IPS-15b (cell line): ENCODE results near the gene SLC39A11.
"Not testable (repeated sequence)": the region's sequence is repeated elsewhere in the genome, so short reads cannot be mapped to it uniquely, and the experiment has no call there.

Experiments
- H3K27me3 ChIP-seq: one replicate; pipeline ENCODE4 v1.6.1; 2013; ENCODE audit warnings: low read length; ENCODE audit not compliant: control insufficient read depth, insufficient read depth
- H3K36me3 ChIP-seq: one replicate; pipeline ENCODE4 v1.6.1; 2013; ENCODE audit warnings: low read length; ENCODE audit not compliant: control insufficient read depth, insufficient read depth
- H3K4me1 ChIP-seq: one replicate; pipeline ENCODE4 v1.6.1; 2013; ENCODE audit warnings: mild to moderate bottlenecking, low read length; ENCODE audit not compliant: control insufficient read depth, insufficient read depth
- H3K4me3 ChIP-seq: one replicate; pipeline ENCODE4 v1.5.1; 2013; ENCODE audit warnings: low read depth, low read length
- H3K9ac ChIP-seq: one replicate; pipeline ENCODE4 v1.6.1; 2013; ENCODE audit warnings: low read depth, mild to moderate bottlenecking, low read length
- H3K9me3 ChIP-seq: one replicate; pipeline ENCODE4 v1.6.1; 2013; ENCODE audit warnings: mild to moderate bottlenecking, low read length; ENCODE audit not compliant: control insufficient read depth, insufficient read depth

The SLC39A11 gene

GRCh38 chr17:72839131-72839725 lies 253.3 kb downstream of the SLC39A11 start:
- Histone ChIP-seq H3K27me3 (no peaks in the 10 kb centered on the region), H3K4me1 (no peaks in the 10 kb centered on the region), H3K9ac (no peak overlapping the region), H3K4me3 (no peak overlapping the region), H3K9me3 (no peaks in the 10 kb centered on the region), H3K36me3 (no peaks in the 10 kb centered on the region)

- no peaks in the 10 kb centered on the region for H3K27me3 ChIP-seq
- H3K9me3 ChIP-seq: no peaks in the 10 kb centered on the region
- no peaks in the 10 kb centered on the region for H3K4me1 ChIP-seq
- no peak overlapping the region for H3K4me3 ChIP-seq
- no peak overlapping the region for H3K9ac ChIP-seq
- no peaks in the 10 kb centered on the region for H3K36me3 ChIP-seq
Measured at GRCh38 chr17:72838581-72838980, 253.9 kb downstream of the SLC39A11 start.

DNA sequence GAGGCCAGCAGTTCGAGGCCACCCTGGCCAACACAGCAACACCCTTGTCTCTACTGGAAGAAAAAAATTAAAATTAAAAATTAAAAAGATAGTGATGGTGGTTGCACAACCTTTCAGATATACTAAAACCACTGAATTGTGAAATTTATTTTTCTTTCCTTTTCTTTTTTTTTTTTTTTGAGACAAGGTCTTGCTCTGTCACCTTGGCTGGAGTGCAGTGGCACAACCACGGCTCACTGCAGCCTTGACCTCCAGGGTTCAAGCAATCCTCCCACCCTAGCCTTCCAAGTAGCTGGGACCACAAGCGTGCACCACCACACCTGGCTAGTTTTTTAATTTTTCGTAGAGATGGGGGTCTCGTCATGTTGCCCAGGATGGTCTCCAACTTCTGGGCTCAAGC lies 254.4 kb downstream of the SLC39A11 start:
- no peak overlapping the region for H3K9ac ChIP-seq
- no peak overlapping the region for H3K4me3 ChIP-seq
- no peaks in the 10 kb centered on the region for H3K9me3 ChIP-seq
- H3K27me3 ChIP-seq: no peaks in the 10 kb centered on the region
- H3K4me1 ChIP-seq: no peaks in the 10 kb centered on the region
- H3K36me3 ChIP-seq: no peaks in the 10 kb centered on the region

DNA sequence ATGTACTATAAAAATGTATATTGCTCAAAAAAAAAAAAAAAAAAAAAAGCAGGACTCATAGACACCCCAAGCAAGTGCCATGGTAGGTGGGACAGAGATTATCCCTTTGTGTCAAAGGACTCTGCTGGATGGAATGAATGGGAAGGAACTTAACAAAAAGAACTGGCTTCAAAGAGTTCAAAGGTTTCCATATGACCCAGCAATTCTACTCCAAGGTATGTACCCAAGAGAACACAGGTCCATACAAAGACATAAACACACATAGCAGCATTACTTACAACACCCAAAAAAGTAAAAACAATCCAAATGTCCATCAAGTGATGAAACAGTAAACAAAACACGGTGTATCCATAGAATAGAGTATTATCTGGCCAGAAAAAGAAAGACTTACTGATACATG lies 255.2 kb downstream of the SLC39A11 start:
- no peaks in the 10 kb centered on the region for H3K36me3 ChIP-seq
- no peak overlapping the region for H3K9ac ChIP-seq
- no peaks in the 10 kb centered on the region for H3K9me3 ChIP-seq
- H3K4me3 ChIP-seq: no peak overlapping the region
- H3K27me3 ChIP-seq: no peaks in the 10 kb centered on the region
- H3K4me1 ChIP-seq: no peaks in the 10 kb centered on the region

DNA sequence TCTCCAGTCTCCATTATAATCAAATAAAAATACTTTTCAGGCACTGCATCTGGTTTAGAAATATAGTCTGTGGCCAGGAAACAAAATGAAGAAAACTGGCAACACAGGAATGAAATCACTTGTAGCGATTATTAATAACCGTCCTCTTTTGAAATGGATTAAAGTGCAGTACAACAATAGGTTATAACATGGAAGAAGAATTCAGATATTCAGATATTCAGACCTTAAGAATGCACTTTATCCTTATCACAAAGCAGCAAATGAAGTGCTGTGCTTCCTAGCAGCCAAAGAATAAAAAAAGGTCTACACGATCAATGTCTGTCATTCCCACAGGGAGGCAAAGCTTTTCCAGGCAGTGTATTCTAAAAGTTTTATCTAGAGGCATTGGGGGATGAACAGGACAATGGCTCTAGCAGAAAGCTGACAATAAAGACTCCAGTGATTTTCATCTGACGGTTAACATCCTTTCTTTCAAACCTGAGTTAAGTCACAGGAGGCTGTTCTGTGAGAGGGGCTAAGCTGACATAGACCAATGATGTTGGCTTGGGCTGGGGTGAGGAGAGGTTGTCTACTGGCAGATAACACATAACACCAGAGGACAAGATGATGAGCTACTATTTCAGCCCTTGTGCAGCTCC lies 259.2 kb downstream of the SLC39A11 start:
- Histone ChIP-seq H3K4me3 (no peak overlapping the region), H3K9ac (no peak overlapping the region), H3K9me3 (no peaks in the 10 kb centered on the region), H3K4me1 (no peaks in the 10 kb centered on the region), H3K36me3 (no peaks in the 10 kb centered on the region), H3K27me3 (no peaks in the 10 kb centered on the region)

DNA sequence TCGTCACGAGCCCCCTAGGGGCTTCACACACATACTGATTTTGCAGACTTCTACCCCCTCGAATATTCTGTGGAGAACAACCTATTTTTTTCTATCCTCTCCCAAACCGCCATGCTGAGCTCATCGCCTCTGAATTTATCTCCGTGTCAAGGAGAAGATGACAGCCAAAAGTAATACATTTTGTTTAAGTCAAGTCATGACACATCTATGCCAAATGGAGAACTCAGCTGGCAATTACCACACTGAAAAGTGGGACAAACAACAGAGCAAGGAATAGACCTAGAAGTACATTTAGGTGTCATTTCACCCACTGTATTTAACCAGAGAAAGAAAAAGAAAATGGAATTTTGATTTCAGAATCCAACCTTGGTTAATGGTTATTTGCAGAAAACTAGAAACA lies 260.2 kb downstream of the SLC39A11 start:
- no peaks in the 10 kb centered on the region for H3K9me3 ChIP-seq
- H3K36me3 ChIP-seq: no peaks in the 10 kb centered on the region
- H3K27me3 ChIP-seq: no peaks in the 10 kb centered on the region
- no peak overlapping the region for H3K4me3 ChIP-seq
- no peaks in the 10 kb centered on the region for H3K4me1 ChIP-seq
- H3K9ac ChIP-seq: no peak overlapping the region

DNA sequence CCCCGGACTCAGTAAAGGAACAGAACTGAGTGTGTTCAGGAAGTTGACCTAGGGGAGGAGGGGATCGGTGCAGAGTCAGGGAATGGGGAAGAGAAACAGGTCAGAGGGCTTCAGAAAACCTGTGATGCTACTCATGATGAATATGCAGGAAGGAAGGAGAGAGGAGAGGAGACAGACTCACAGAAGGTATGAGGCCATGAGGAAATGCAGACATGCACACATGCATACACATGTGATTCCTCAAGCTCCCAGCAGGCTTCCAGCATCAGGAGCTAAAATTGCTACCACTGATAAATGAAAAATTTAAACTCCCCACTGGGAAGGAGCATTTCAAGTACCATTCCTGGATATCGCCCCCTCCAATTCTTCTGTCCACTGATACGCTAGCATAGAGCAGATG lies 262.6 kb downstream of the SLC39A11 start:
- Histone ChIP-seq H3K4me3 (no peak overlapping the region), H3K4me1 (no peaks in the 10 kb centered on the region), H3K27me3 (no peaks in the 10 kb centered on the region), H3K9ac (no peak overlapping the region), H3K36me3 (no peaks in the 10 kb centered on the region), H3K9me3 (peaks cover 5% of the 10 kb centered on the region)

GRCh38 chr17:72826602-72827001 lies 265.9 kb downstream of the SLC39A11 start:
- Histone ChIP-seq H3K27me3 (no peaks in the 10 kb centered on the region), H3K36me3 (no peaks in the 10 kb centered on the region), H3K4me3 (no peak overlapping the region), H3K9ac (no peak overlapping the region), H3K9me3 (peaks cover 8% of the 10 kb centered on the region), H3K4me1 (no peaks in the 10 kb centered on the region)

GRCh38 chr17:72826059-72826458 lies 266.4 kb downstream of the SLC39A11 start:
- H3K9me3 ChIP-seq, H3K4me3 ChIP-seq, H3K27me3 ChIP-seq, H3K36me3 ChIP-seq, H3K9ac ChIP-seq, H3K4me1 ChIP-seq: not testable (repeated sequence)

GRCh38 chr17:72825218-72825617 lies 267.3 kb downstream of the SLC39A11 start:
- Histone ChIP-seq H3K27me3 (no peaks in the 10 kb centered on the region), H3K9me3 (peaks cover 8% of the 10 kb centered on the region), H3K4me1 (no peaks in the 10 kb centered on the region), H3K4me3 (no peak overlapping the region), H3K36me3 (no peaks in the 10 kb centered on the region), H3K9ac (no peak overlapping the region)

- not testable (repeated sequence) for H3K9ac ChIP-seq, H3K4me1 ChIP-seq, H3K4me3 ChIP-seq, H3K27me3 ChIP-seq, H3K36me3 ChIP-seq, H3K9me3 ChIP-seq
Measured at GRCh38 chr17:72824267-72824666, 268.2 kb downstream of the SLC39A11 start.

GRCh38 chr17:72822358-72823023 lies 270.0 kb downstream of the SLC39A11 start:
- no peaks in the 10 kb centered on the region for H3K27me3 ChIP-seq
- peaks cover 8% of the 10 kb centered on the region for H3K9me3 ChIP-seq
- H3K36me3 ChIP-seq: no peaks in the 10 kb centered on the region
- no peak overlapping the region for H3K4me3 ChIP-seq
- H3K9ac ChIP-seq: no peak overlapping the region
- H3K4me1 ChIP-seq: no peaks in the 10 kb centered on the region
